HL-60 (cell line): ENCODE results near the gene RAB3IP.

Experiments used
- SPI1 ChIP-seq: IDR thresholded peaks from 2 replicates; pipeline ENCODE4 v1.6.1; 2012; ENCODE audit warnings: low read depth, mild to moderate bottlenecking, borderline replicate concordance
- TF ChIP-seq, protein P1 (sequence below): IDR thresholded peaks from one replicate; pipeline ENCODE4 v1.5.1; 2011; ENCODE audit warnings: low read length, control low read depth, inconsistent platforms; ENCODE audit not compliant: insufficient read depth

DNA sequence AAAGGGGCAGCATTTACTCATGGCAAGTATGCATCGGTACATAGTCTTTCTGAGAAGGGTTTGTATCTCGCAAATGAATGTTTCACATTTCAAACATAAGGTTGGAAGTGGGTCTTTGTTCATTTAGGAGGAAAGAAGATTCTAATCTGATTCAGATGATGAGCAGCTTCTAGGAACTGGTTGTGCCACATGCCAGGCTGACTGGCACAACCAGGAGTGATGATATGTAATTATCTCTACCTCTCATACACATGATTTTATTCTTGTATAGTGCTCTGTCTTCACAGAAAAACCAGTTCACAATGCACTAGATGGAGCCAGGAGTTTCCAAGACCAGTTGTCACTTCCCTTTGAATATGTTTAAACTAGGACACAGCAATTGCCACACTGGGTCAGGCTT is 25.8 kb upstream of the RAB3IP start:
- TF ChIP-seq, protein P1, sequence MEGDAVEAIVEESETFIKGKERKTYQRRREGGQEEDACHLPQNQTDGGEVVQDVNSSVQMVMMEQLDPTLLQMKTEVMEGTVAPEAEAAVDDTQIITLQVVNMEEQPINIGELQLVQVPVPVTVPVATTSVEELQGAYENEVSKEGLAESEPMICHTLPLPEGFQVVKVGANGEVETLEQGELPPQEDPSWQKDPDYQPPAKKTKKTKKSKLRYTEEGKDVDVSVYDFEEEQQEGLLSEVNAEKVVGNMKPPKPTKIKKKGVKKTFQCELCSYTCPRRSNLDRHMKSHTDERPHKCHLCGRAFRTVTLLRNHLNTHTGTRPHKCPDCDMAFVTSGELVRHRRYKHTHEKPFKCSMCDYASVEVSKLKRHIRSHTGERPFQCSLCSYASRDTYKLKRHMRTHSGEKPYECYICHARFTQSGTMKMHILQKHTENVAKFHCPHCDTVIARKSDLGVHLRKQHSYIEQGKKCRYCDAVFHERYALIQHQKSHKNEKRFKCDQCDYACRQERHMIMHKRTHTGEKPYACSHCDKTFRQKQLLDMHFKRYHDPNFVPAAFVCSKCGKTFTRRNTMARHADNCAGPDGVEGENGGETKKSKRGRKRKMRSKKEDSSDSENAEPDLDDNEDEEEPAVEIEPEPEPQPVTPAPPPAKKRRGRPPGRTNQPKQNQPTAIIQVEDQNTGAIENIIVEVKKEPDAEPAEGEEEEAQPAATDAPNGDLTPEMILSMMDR: no peak
- TF ChIP-seq SPI1: no peak
